K562 (cell line): ENCODE results near the gene KRTAP17-1. TPM values are rescaled to one million over a fixed set of nuclear protein-coding genes. Genes with fewer than 3 reads are reported as not detected.

Source experiments
- ATAC-seq: fragments of 200-7000 bp; cut with Tn5 transposase; 3 replicates; pipeline ENCODE4 v1.9.1; 2020; ENCODE audit warnings: moderate library complexity
- BruUV-seq: library from RNA; stranded (reverse); fragments of 400-500 nt; replicated peaks from 2 replicates; lab custom pipeline; 2021; lab: Mats Ljungman, UMichigan
- CTCF ChIA-PET: fragments of 300-600 bp; formaldehyde crosslinking; extraction: SDS; loops from one replicate; lab custom pipeline; 2021; ENCODE audit warnings: low intra/inter-chr PET ratio; lab: Yijun Ruan, JAX
- POLR2A ChIA-PET: fragments of 300-600, 350-650 bp; sonication (Branson Sonifier 250); formaldehyde crosslinking; extraction: SDS; loops from one replicate; lab custom pipeline; 2021; ENCODE audit warnings: antibody characterized with exemption, inconsistent platforms; lab: Yijun Ruan, JAX
- DNase-seq, 4 experiments: peaks; one replicate each; pipeline versions ENCODE4 v3.0.0 to v3.0.0-alpha.2; 2011 to 2018; ENCODE audit warnings: low spot score in 3 of 4, mixed read lengths in 3 of 4; ENCODE audit errors: extremely low read depth in 1 of 4
- FAIRE-seq: peaks from 2 replicates; lab custom pipeline; 2011; peaks lifted over from hg19 to GRCh38; lab: Jason Lieb, UNC
- H2AFZ ChIP-seq: 2 replicates; pipeline ENCODE4 v1.6.0; 2011; ENCODE audit warnings: low read depth, low read length, control low read depth, inconsistent platforms
- H3K27ac ChIP-seq: fragments of 200-600 bp; 3 replicates; pipeline ENCODE4 v1.8.0; 2011; ENCODE audit warnings: low read depth, mild to moderate bottlenecking, control low read depth, inconsistent platforms, low read length, moderate library complexity, mixed read lengths; ENCODE audit errors: extremely low read depth
- H3K27me3 ChIP-seq, 2 experiments: fragments of 300-600 bp in 1 of 2; 2 replicates in 1 of 2; 3 replicates in 1 of 2; pipeline versions ENCODE4 v1.6.0 to v1.8.0; 2011; ENCODE audit warnings: inconsistent platforms in 2 of 2, low read length in 2 of 2, mild to moderate bottlenecking in 1 of 2, mixed read lengths in 1 of 2, moderate library complexity in 1 of 2; ENCODE audit not compliant: control insufficient read depth in 2 of 2, insufficient read depth in 2 of 2
- H3K36me3 ChIP-seq: fragments of 300-600 bp; 3 replicates; pipeline ENCODE4 v1.8.0; 2011; ENCODE audit warnings: mild to moderate bottlenecking, low read length, inconsistent platforms; ENCODE audit not compliant: control insufficient read depth, insufficient read depth
- H3K4me1 ChIP-seq, 2 experiments: fragments of 200-600 bp in 1 of 2; replicated peaks in 1 of 2; 2 replicates in 1 of 2; 3 replicates in 1 of 2; pipeline versions ENCODE4 v1.5.1 to v1.8.0; 2011; ENCODE audit warnings: inconsistent platforms in 2 of 2, low read length in 2 of 2, mild to moderate bottlenecking in 1 of 2, mixed read lengths in 1 of 2, moderate library complexity in 1 of 2; ENCODE audit not compliant: control insufficient read depth in 2 of 2, insufficient read depth in 2 of 2
- H3K4me2 ChIP-seq: 2 replicates; pipeline ENCODE4 v1.6.1; 2011; ENCODE audit warnings: low read length, control low read depth, inconsistent platforms, mixed read lengths; ENCODE audit not compliant: insufficient read depth
- H3K4me3 ChIP-seq: fragments of 200-600 bp; sonication (generic), shearing (Covaris generic); 2 replicates; pipeline ENCODE4 v1.5.1; 2016; ENCODE audit warnings: control low read depth, inconsistent platforms
- H3K79me2 ChIP-seq: fragments of 200-600 bp; 3 replicates; pipeline ENCODE4 v1.8.0; 2011; ENCODE audit warnings: low read length, inconsistent platforms; ENCODE audit not compliant: control insufficient read depth, insufficient read depth
- H3K9ac ChIP-seq, 2 experiments: 2 replicates each; pipeline versions ENCODE4 v1.6.0 to v1.6.1; 2011; ENCODE audit warnings: low read depth in 2 of 2, low read length in 2 of 2, control low read depth in 1 of 2, inconsistent platforms in 1 of 2, mild to moderate bottlenecking in 1 of 2, mixed read lengths in 1 of 2; ENCODE audit not compliant: insufficient read depth in 1 of 2
- H3K9me1 ChIP-seq: one replicate; pipeline ENCODE4 v1.6.0; 2011; ENCODE audit warnings: inconsistent platforms, mild to moderate bottlenecking, low read length, moderate library complexity; ENCODE audit not compliant: control insufficient read depth, insufficient read depth
- H3K9me3 ChIP-seq: replicated peaks from 2 replicates; pipeline ENCODE4 v1.5.1; 2011; ENCODE audit warnings: low read depth, low read length, inconsistent platforms; ENCODE audit not compliant: control insufficient read depth, insufficient read depth
- H4K20me1 ChIP-seq: replicated peaks from 2 replicates; pipeline ENCODE4 v1.6.1; 2011; ENCODE audit warnings: low read length, inconsistent platforms, mixed read lengths; ENCODE audit not compliant: control insufficient read depth, insufficient read depth
- CCAR2 ChIP-seq: fragments of 200-400 bp; formaldehyde crosslinking; IDR thresholded peaks from 2 replicates; pipeline ENCODE4 v1.6.1; 2017; ENCODE audit warnings: mild to moderate bottlenecking, low read depth, low read length
- CREM ChIP-seq: IDR thresholded peaks from 2 replicates; pipeline ENCODE4 v1.6.1; 2014; ENCODE audit warnings: antibody characterized with exemption, low read depth
- DDX20 ChIP-seq: fragments of 450-650 bp; IDR thresholded peaks from 2 replicates; pipeline ENCODE4 v1.6.1; 2016; ENCODE audit warnings: missing genetic modification characterization, low read depth, mild to moderate bottlenecking, missing compliant biosample characterization, moderate library complexity
- DLX4 ChIP-seq: fragments of 250-450 bp; sonication (Bioruptor Pico); IDR thresholded peaks from 2 replicates; pipeline ENCODE4 v1.6.1; 2021; ENCODE audit warnings: mild to moderate bottlenecking
- HBP1 ChIP-seq: fragments of 450-650 bp; formaldehyde crosslinking; IDR thresholded peaks from 2 replicates; pipeline ENCODE4 v1.4.0; 2022; ENCODE audit warnings: missing genetic modification characterization
- IRF2 ChIP-seq: sonication (generic); formaldehyde crosslinking; IDR thresholded peaks from 2 replicates; pipeline ENCODE4 v1.8.1; 2022; ENCODE audit warnings: mild to moderate bottlenecking, missing genetic modification reagents
- KLF1 ChIP-seq: fragments of 450-650 bp; IDR thresholded peaks from 2 replicates; pipeline ENCODE4 v1.6.1; 2016; ENCODE audit warnings: missing genetic modification characterization, missing compliant biosample characterization
- NCOA1 ChIP-seq: fragments of 450-650 bp; IDR thresholded peaks from 2 replicates; pipeline ENCODE4 v1.6.1; 2016; ENCODE audit warnings: low read depth
- NR1H2 ChIP-seq: sonication (generic); formaldehyde crosslinking; IDR thresholded peaks from 2 replicates; pipeline ENCODE4 v1.4.0; 2020; ENCODE audit warnings: mild to moderate bottlenecking, missing genetic modification reagents
- ZNF707 ChIP-seq: fragments of 250-450 bp; sonication (Bioruptor Pico); conservative IDR thresholded peaks from 2 replicates; pipeline ENCODE4 v1.8.0; 2022; ENCODE audit warnings: inconsistent platforms, mild to moderate bottlenecking, moderate library complexity
- ZSCAN32 ChIP-seq: fragments of 450-650 bp; formaldehyde crosslinking; IDR thresholded peaks from 2 replicates; pipeline ENCODE4 v1.4.0; 2020; ENCODE audit warnings: mild to moderate bottlenecking, moderate library complexity
- WGBS: fragments of 100-300 bp; shearing (Covaris generic); methylation state at CpG from one replicate; pipeline ENCODE4 v1.1.6; 2016; ENCODE audit warnings: low coverage, mixed read lengths; ENCODE audit not compliant: insufficient coverage; ENCODE audit errors: missing lambda C conversion rate; 5-methylcytosine and 5-hydroxymethylcytosine counted together
- in situ Hi-C: fragments of 300-500 bp; cut with MboI; formaldehyde crosslinking; loops from 4 replicates; pipeline ENCODE4 v1.15.0; 2018; ENCODE audit warnings: inconsistent platforms, mixed read lengths
- intact Hi-C: fragments of 100-400 bp; cut with micrococcal nuclease; formaldehyde crosslinking; loops from 2 replicates; pipeline ENCODE4 v1.14.2; 2022
- polyA plus RNA-seq, 8 experiments: library from polyadenylated mRNA; depleted of rRNA in 4 of 8; stranded (reverse) in 5 of 8; unstranded in 3 of 8; fragments of >200 nt; fragmentation: Nextera tagmentation in 2 of 8; fragmentation: Illumina TruSeq in 1 of 8; extraction: Ambion mirVana in 2 of 8; extraction: Trizol in 1 of 8; gene quantifications; 2 replicates each; pipeline versions ENCODE4 v1.2.1 to v1.2.3, GENCODE V29; 2011 to 2014; ENCODE audit warnings: inconsistent platforms in 1 of 8, missing spikeins in 1 of 8
- total RNA-seq, 7 experiments: library from RNA; depleted of rRNA in 6 of 7; stranded (reverse); fragments of >200 nt in 6 of 7; fragmentation: Illumina TruSeq in 2 of 7; extraction: Trizol in 2 of 7; gene quantifications; 2 replicates each; pipeline versions ENCODE4 v1.2.1 to v1.2.3, GENCODE V29; 2011 to 2021; ENCODE audit warnings: low replicate concordance in 1 of 7
- TF ChIP-seq, protein P1 (sequence below): sonication (generic); formaldehyde crosslinking; IDR thresholded peaks from 2 replicates; pipeline ENCODE4 v1.8.1; 2023; ENCODE audit warnings: mild to moderate bottlenecking, missing genetic modification reagents

KRTAP17-1 gene
- total and polyA plus RNA-seq, 9 of the 15 experiments (the other 6 are each of a cell fraction or from before 2014, with no cell fraction given) = not detected

- POLR2A ChIA-PET = no interaction called here
- H3K9me1 ChIP-seq = no peaks in the 10 kb centered on the region
- in situ Hi-C loops = no loop called here
- H3K36me3 ChIP-seq = no peaks in the 10 kb centered on the region
- H3K4me2 ChIP-seq = no peak overlapping the region
- H3K27ac ChIP-seq = no peak overlapping the region
- intact Hi-C loops = no loop called here
- no peak overlapping the region for H3K9ac ChIP-seq
- H3K4me3 ChIP-seq = no peak overlapping the region
- no peak overlapping the region for H2AFZ ChIP-seq
- no TSS peak for BruUV-seq
- ATAC-seq (no peak), FAIRE-seq (no peak), DNase-seq (no peak)
- peaks cover 17 to 20% of the 10 kb centered on the region in 2 experiments; a peak in 3 of 5 replicates for H3K27me3 ChIP-seq
- H3K9me3 ChIP-seq = no peaks in the 10 kb centered on the region
- no peaks in the 10 kb centered on the region for H4K20me1 ChIP-seq
- WGBS = 0% methylated on average over 2 of the region's 2 CpGs
- CTCF ChIA-PET = no interaction called here
- TF ChIP-seq ZNF707 (no peak), IRF2 (no peak), ZSCAN32 (CRISPR knock-in tag) (no peak)
- peaks cover 0 to 3% of the 10 kb centered on the region in 2 experiments; a peak in 1 of 5 replicates for H3K4me1 ChIP-seq
- H3K79me2 ChIP-seq = no peaks in the 10 kb centered on the region
Observed at GRCh38 chr17:41318231-41318630, 2.7 kb upstream of the KRTAP17-1 start.

DNA sequence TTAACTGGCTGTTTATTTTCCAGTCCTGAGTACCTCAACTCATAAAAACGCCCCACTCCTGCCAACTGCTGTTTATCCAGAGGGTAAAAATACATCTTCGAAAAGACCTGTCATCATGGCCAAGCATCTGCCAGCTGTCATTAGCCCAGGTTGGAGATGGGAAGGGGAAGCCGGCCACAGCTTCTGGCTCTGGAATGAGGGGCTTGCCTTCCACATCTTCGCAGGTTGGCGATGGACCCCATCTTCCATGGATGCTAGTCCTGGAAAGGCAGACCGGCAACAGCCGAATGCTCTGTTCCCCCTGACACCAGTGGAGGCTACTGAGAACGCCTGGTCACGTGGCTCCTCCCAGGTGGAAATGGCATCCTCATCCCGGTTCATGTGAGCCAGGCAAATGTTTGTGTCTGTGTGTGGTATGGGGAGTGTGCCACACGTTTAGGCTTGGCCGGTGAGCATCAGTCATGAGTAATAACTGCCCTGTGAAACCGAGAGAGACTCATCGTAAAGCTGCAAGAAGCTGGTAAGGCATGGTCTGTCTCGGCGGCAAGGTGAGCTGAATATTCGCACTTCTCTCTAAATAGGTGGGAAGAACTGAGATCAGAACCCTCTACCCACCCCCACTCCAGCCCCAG is 420 bp upstream of the KRTAP17-1 start:
- whole genome bisulfite sequencing = under 1% methylated on average over 14 of the region's 17 CpGs
- Histone ChIP-seq H3K9me1 (no peaks in the 10 kb centered on the region), H3K79me2 (no peaks in the 10 kb centered on the region), H3K4me3 (no peak overlapping the region), H3K36me3 (no peaks in the 10 kb centered on the region), H3K27me3 (peaks cover 17 to 20% of the 10 kb centered on the region in 2 experiments; a peak in 3 of 5 replicates), H3K9me3 (no peaks in the 10 kb centered on the region), H3K9ac (no peak overlapping the region), H3K4me2 (no peak overlapping the region), H2AFZ (no peak overlapping the region), H4K20me1 (no peaks in the 10 kb centered on the region), H3K27ac (no peak overlapping the region), H3K4me1 (peaks cover 0 to 3% of the 10 kb centered on the region in 2 experiments; a peak in 1 of 5 replicates)
- BruUV-seq = no TSS peak
- ChIA-PET POLR2A (interaction anchor here (0.7 kb wide), 1 partner anchor 165 kb away, joined by 4 read pairs; no protein-coding TSS in a partner anchor), CTCF (no interaction called here)
- in situ Hi-C loops (no loop called here), intact Hi-C loops (no loop called here)
- FAIRE-seq (no peak), DNase-seq (no peak), ATAC-seq (no peak)
- TF ChIP-seq CCAR2 (no peak), NCOA1 (no peak), HBP1 (CRISPR knock-in tag) (no peak), DLX4 (CRISPR knock-in tag) (no peak), DDX20 (tag) (no peak), CREM (no peak), KLF1 (tag) (no peak), NR1H2 (CRISPR knock-in tag) (no peak)
- TF ChIP-seq, protein P1, sequence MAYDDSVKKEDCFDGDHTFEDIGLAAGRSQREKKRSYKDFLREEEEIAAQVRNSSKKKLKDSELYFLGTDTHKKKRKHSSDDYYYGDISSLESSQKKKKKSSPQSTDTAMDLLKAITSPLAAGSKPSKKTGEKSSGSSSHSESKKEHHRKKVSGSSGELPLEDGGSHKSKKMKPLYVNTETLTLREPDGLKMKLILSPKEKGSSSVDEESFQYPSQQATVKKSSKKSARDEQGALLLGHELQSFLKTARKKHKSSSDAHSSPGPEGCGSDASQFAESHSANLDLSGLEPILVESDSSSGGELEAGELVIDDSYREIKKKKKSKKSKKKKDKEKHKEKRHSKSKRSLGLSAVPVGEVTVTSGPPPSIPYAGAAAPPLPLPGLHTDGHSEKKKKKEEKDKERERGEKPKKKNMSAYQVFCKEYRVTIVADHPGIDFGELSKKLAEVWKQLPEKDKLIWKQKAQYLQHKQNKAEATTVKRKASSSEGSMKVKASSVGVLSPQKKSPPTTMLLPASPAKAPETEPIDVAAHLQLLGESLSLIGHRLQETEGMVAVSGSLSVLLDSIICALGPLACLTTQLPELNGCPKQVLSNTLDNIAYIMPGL = no peak
